HFF-Myc (cell line): ENCODE measurements around the gene MTOR.

Experiments used
- DNase-seq: peaks from one replicate; pipeline ENCODE4 v3.0.0-alpha.2; 2011; ENCODE audit warnings: low read depth; ENCODE audit errors: extremely low read depth
- H3K4me3 ChIP-seq: replicated peaks from 2 replicates; pipeline ENCODE4 v1.5.1; 2011; ENCODE audit warnings: low read depth, mild to moderate bottlenecking, control low read depth, low read length
- TF ChIP-seq, protein P1 (sequence below): IDR thresholded peaks from 2 replicates; pipeline ENCODE4 v1.5.1; 2012; ENCODE audit warnings: mild to moderate bottlenecking, low read depth, low read length, control low read depth; ENCODE audit errors: missing control alignments

The MTOR gene

DNA sequence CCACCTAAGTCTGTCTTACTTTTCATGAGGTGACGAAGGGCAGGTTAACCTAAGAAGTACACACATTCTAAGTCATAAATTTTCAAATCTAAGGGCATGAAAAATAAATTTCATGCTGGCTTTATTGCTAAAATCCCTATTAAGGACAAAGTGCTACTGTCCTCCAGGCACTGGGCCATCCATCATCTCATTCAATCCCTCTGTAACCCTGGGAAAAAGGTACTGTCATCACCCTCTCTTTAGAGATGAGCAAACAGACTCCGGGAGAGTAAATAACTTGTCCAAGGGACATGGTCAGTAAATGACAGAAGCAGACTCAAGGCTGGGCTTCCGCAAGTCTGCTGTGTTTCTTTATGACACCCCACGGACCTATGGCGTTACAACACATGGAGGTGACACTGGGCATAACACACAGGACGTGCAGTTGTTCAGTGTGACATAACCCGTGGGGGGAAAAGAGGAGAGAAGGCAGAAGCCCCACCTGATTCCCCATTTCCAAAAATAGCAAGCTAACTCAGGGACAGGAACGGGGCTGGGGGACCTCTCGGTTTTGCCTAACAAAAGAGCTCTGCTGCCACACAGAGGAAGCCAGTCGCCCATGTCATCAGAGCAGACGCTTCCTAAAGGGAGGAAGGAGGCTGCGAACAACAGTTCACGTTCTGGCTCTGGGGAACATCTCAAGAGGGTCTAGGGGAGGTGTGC, 190.0 kb downstream of the MTOR start:
- TF ChIP-seq, protein P1, sequence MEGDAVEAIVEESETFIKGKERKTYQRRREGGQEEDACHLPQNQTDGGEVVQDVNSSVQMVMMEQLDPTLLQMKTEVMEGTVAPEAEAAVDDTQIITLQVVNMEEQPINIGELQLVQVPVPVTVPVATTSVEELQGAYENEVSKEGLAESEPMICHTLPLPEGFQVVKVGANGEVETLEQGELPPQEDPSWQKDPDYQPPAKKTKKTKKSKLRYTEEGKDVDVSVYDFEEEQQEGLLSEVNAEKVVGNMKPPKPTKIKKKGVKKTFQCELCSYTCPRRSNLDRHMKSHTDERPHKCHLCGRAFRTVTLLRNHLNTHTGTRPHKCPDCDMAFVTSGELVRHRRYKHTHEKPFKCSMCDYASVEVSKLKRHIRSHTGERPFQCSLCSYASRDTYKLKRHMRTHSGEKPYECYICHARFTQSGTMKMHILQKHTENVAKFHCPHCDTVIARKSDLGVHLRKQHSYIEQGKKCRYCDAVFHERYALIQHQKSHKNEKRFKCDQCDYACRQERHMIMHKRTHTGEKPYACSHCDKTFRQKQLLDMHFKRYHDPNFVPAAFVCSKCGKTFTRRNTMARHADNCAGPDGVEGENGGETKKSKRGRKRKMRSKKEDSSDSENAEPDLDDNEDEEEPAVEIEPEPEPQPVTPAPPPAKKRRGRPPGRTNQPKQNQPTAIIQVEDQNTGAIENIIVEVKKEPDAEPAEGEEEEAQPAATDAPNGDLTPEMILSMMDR: no peak
- H3K4me3 ChIP-seq: no peak overlapping the region
- DNase-seq: no peak

DNA sequence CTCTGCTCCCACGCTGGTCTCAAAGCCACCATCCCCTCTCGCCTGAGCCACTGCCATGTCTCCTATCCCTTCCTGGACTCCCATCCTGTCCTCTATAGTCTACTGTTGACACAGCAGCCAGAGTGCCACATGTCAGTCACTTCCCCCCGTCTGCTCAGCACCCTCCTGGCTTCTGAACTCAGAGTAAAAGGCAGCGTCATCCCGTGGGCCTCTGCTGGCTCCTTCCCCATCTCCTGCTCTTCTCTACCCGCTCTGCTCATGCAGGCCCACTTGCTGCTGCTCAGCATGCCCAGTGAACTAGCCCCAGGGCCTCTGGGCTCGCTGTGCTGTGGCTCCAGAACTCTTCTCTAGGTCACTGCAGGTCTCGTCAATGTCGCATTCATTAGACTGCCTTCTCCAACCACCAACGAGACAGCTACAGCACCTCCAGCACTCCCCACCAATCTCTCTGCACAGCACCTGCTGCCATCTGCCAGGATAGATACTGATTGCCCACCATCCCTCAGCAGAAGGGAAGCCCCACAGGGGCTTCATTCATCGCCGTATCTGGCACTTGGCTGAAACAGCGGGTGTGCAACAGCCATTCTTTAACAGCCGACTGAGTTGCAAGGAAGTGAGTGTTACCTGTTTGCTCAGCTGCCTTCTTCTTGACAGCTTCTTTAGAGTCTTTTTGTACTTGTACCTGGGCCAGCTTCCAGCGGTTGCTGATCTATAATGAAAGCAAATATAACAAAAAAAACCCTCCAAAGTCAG, 190.7 kb downstream of the MTOR start:
- DNase-seq: no peak
- TF ChIP-seq, protein P1: no peak
- H3K4me3 ChIP-seq: no peak overlapping the region

DNA sequence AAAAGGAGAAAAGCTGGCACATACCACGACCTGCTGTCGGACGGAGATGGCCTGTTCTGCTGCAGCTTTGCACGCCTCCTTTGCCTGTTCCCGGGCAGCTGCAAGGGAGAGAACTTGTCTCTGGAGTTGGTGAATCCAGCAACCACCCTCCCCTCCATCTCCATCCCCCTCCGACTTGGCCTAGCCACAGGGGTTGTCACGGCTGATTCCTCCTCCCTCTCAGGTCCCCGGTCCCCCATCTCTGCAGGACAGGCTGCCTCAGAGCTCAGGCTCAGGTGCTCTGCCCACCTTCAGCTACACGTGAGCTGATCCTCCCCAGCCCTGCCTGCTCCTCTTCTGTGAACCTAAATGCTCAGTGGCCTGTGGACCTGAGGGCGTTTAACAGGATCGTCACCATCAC, 191.5 kb downstream of the MTOR start:
- DNase-seq: no peak
- TF ChIP-seq, protein P1: no peak
- no peak overlapping the region for H3K4me3 ChIP-seq

DNA sequence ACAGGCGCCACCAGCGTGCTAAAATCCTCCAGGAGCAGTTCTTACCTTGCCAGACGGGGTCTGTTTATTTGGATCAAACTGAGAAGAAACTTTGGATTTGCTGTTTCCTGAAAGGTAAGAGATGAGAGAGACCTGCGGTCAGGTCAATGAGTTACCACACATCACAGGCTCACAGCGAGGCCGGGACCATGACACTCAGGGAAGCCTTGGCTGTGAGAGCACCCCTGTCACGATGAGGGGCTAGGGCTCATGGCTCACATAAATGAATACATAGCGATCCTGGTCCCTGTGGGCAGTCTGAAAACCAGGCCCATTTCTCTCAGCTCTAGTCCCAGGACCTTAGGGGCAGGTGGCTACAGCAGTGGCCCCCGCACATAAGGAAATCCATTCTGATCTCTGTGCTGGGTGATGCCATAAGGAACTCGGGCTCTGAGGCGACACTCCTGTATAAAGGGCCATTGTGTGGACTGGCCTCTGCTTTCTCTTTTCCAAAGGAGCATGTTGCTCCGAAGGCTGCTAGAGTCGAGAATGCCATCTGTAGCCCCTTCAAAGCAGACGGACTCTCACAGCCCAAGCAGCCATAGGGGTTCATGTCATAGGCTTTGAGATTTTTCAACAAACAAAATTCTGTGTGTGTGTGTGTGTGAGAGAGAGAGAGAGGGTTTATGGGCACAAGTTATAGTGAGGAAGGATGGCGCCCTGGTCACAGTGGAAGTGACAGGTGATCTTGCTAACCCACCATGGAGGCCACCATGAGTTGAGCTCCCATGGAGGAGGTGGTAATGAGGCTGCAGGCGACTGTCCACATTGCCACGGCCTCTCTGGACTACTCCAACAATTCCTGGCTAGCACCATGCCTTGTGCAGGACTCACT, 193.5 kb downstream of the MTOR start:
- TF ChIP-seq, protein P1: no peak
- H3K4me3 ChIP-seq: no peak overlapping the region
- no peak for DNase-seq

DNA sequence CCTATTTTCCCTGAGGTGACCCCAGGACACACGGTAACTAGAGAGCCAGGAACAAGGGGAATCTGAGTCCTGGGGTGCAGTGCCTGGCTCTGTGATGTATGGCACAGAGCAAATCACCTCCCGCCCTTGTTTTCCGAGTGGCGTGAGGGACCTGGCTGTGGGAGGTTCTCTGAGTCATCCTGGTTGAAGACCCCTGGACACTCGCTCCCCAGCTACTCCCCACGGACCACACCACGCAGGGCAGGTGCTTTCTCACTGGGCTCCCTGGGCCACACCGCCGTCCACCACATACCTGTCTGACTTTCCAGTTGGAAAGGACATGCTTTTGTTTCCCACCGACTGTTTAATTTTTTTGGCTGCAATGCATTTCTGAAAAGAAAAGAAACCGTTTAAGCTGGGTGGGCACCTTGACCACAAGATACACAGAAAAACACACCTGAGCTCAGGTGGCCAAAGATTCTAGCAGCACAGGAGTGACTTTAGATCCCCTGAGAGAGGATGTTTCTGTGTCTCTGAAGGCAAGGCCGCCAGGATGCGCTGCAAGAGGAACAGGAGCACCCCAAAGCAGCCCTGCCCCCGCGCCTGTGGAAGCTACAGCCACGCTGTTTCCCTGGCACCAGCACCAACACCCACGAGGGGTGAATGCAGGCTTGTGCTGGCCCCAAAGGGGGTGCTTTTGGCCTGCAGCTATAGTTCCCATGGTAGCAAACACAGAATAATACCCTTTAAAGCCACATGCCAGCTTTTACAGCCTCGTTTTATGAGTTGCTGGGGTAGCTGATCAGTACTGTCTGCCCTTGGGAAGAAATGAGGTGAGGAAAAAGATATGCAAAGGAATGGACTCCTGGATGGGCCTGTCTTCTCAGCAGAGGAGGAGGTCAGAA, 194.4 kb downstream of the MTOR start:
- no peak for DNase-seq
- TF ChIP-seq, protein P1: no peak
- no peak overlapping the region for H3K4me3 ChIP-seq

DNA sequence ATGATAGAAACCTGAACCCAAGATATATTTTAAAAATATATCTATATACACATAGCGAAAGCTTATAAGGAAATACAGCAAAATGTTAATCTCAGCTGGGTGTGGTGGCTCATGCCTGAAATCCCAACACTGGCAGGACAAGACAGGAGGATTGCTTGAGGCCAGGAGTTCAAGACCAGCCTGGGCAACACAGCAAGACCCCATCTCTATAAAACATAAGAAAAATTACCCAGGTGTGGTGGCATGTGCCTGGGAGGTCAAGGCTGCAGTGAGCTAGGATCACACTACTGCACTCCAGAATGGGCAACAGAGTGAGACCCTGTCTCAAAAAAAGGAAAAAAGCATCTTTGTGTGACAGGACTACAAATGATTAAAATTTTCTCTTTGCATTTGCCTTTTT, 196.6 kb downstream of the MTOR start:
- no peak overlapping the region for H3K4me3 ChIP-seq
- TF ChIP-seq, protein P1: no peak
- no peak for DNase-seq
